ENCODE results near the gene MALT1.

The MALT1 gene

GRCh38 chr18:58671111-58671631 is at the start of gene MALT1:
Gene MALT1, plus strand, starts transcription at chr18:58671465. Its CDS starts 179 bp downstream, at chr18:58671644.
- peak within 1 kb of the TSS; percentile 76 for H3K4me3 ChIP-seq (ENCODE audit: low read depth, low read length)
- no peak for TF ChIP-seq CTCF (IDR thresholded peaks at IDR 0.05; ENCODE audit: low read depth, low read length, missing control alignments)
- DNase-seq (ENCODE audit: low read depth) = peak; percentile 76

- no peak overlapping the region for H3K4me3 ChIP-seq (ENCODE audit: low read depth, low read length)
- no peak for TF ChIP-seq CTCF (IDR thresholded peaks at IDR 0.05; ENCODE audit: low read depth, low read length, missing control alignments)
- DNase-seq (ENCODE audit: low read depth) = no peak
These were observed 47.3 kb upstream of the MALT1 start for GRCh38 chr18:58624011-58624410.

- no peak for DNase-seq (ENCODE audit: low read depth)
- no peak overlapping the region for H3K4me3 ChIP-seq (ENCODE audit: low read depth, low read length)
These were observed 45.4 kb upstream of the MALT1 start for GRCh38 chr18:58625839-58626238.

GRCh38 chr18:58630071-58630470 is 41.2 kb upstream of the MALT1 start:
- no peak overlapping the region for H3K4me3 ChIP-seq (ENCODE audit: low read depth, low read length)
- no peak for DNase-seq (ENCODE audit: low read depth)
- no peak for TF ChIP-seq CTCF (IDR thresholded peaks at IDR 0.05; ENCODE audit: low read depth, low read length, missing control alignments)

More at GRCh38 chr18:58625839-58626238, 45.4 kb upstream of the MALT1 start:
- TF ChIP-seq CTCF (IDR thresholded peaks at IDR 0.05; ENCODE audit: low read depth, low read length, missing control alignments) = no peak

GRCh38 chr18:58631301-58631700 is 40.0 kb upstream of the MALT1 start:
- H3K4me3 ChIP-seq (ENCODE audit: low read depth, low read length) = no peak overlapping the region
- no peak for DNase-seq (ENCODE audit: low read depth)
- TF ChIP-seq CTCF (IDR thresholded peaks at IDR 0.05; ENCODE audit: low read depth, low read length, missing control alignments) = no peak

- no peak for DNase-seq (ENCODE audit: low read depth)
- no peak for TF ChIP-seq CTCF (IDR thresholded peaks at IDR 0.05; ENCODE audit: low read depth, low read length, missing control alignments)
- no peak overlapping the region for H3K4me3 ChIP-seq (ENCODE audit: low read depth, low read length)
These were observed 38.7 kb upstream of the MALT1 start for GRCh38 chr18:58632552-58632951.

- no peak for TF ChIP-seq CTCF (IDR thresholded peaks at IDR 0.05; ENCODE audit: low read depth, low read length, missing control alignments)
- DNase-seq (ENCODE audit: low read depth) = no peak
- H3K4me3 ChIP-seq (ENCODE audit: low read depth, low read length) = no peak overlapping the region
These were observed 37.4 kb upstream of the MALT1 start for GRCh38 chr18:58633874-58634273.

All from GM12864 (cell line).